ENCODE measurements around the gene UGDH. TPM values are rescaled to one million over a fixed set of nuclear protein-coding genes. Genes with fewer than 3 reads are reported as not detected.
"Not testable (repeated sequence)": the region's sequence is repeated elsewhere in the genome, so short reads cannot be mapped to it uniquely, and the experiment has no call there.

UGDH gene
- total and polyA plus RNA-seq, 10 of the 15 experiments (the other 5 are each of a cell fraction or from before 2014, with no cell fraction given), result 11.1 to 60.3 (median 26.8) TPM

DNA sequence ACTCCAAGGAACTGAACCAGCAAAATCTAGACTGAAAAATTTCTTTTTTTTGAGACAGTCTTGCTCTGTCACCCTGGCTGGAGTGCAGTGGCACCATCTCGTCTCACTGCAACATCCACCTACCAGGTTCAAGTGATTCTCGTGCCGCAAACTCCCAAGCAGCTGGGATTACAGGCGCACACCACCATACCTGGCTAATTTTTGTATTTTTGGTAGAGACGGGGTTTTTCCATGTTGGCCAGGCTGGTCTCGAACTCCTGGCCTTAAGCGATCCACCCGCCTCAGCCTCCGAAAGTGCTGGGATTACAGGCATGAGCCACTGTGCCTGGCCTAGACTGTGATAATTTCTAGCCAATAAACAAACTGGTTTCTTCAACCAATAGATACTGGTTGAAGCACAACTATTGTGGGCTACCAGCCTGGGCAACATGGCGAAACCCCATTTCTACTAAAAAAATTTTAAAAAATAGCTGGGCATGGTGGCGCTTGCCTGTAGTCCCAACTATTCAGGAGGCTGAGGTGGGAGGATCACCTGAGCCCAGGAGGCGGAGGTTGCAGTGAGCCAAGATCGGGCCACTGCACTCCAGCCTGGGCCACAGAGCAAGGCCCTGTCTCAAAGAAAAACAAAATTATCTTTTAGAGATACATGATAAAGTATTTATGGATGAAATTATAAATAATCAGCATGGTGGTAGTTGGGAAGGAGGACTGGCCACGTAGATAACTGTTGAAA is 11.4 kb downstream of the UGDH start:
- in situ Hi-C loops (cut with MboI); ATAC-seq; DNase-seq (ENCODE audit: low read depth, low spot score); intact Hi-C loops (cut with micrococcal nuclease; ENCODE audit: unreplicated experiment); H3K9ac ChIP-seq (ENCODE audit: control insufficient read depth, insufficient read depth, low read length); H3K27ac ChIP-seq (ENCODE audit: control insufficient read depth, insufficient read depth); H3K27me3 ChIP-seq (replicated peaks in 1 of 2; ENCODE audit: control insufficient read depth in 2 of 2, insufficient read depth in 2 of 2, low read length in 1 of 2); CTCF ChIA-PET; H4K20me1 ChIP-seq (ENCODE audit: control insufficient read depth, insufficient read depth); BruUV-seq (replicated peaks); H3K4me2 ChIP-seq (ENCODE audit: control insufficient read depth, insufficient read depth); H3K4me1 ChIP-seq (ENCODE audit: control insufficient read depth, insufficient read depth, low read length); H3K4me3 ChIP-seq; H3K9me3 ChIP-seq (replicated peaks; ENCODE audit: control insufficient read depth, insufficient read depth, low read length); H2AFZ ChIP-seq (ENCODE audit: control insufficient read depth, low read depth, low read length); H3K79me2 ChIP-seq (ENCODE audit: control insufficient read depth, insufficient read depth, low read length); FAIRE-seq; RAD21 ChIA-PET (ENCODE audit: unreplicated experiment): not testable (repeated sequence)
- ChIA-PET POLR2A (interaction anchor here (0.5 to 0.6 kb wide), 2 partner anchors 42 to 1012 kb away, joined by 4 to 5 read pairs; no protein-coding TSS in a partner anchor), SMC1A (ENCODE audit: uncharacterized antibody, unreplicated experiment) (interaction anchor here (2.1 kb wide), 1 partner anchor 9 kb away, joined by 5 read pairs; no protein-coding TSS in a partner anchor)
- peaks cover 0 to 16% of the 10 kb centered on the region in 2 experiments; a peak in 2 of 4 replicates for H3K36me3 ChIP-seq (ENCODE audit: control insufficient read depth in 2 of 2, insufficient read depth in 2 of 2, low read length in 1 of 2)
- 97% methylated on average over 14 of the region's 14 CpGs for WGBS (ENCODE audit: insufficient coverage, insufficient replicate concordance, low lambda C conversion rate, missing lambda C conversion rate)

DNA sequence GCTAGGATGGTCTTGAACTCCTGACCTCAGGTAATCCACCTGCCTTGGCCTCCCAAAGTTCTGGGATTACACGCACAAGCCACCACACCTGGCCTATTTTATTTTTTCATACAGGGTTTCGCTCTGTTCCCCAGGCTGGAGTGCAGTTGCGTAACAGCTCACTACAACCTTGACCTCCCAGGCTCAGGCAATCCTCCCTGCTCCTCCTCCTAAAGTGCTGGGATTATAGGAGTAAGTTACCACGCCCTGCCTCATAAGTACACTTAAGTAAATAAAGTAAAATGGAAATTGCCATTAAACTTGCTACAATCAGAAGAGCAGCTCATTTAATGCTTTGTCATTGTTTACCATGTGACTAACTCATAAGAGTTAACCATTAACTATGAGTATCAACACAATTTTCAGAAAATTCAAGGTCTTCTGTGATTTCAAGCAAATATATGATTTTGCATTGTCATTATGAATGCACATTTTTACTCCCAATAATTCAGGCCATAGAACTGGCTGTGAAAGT is 12.3 kb downstream of the UGDH start:
- 100% methylated on average over 4 of the region's 4 CpGs for whole genome bisulfite sequencing (ENCODE audit: insufficient coverage, insufficient replicate concordance, low lambda C conversion rate, missing lambda C conversion rate)
- TF ChIP-seq, protein P1, sequence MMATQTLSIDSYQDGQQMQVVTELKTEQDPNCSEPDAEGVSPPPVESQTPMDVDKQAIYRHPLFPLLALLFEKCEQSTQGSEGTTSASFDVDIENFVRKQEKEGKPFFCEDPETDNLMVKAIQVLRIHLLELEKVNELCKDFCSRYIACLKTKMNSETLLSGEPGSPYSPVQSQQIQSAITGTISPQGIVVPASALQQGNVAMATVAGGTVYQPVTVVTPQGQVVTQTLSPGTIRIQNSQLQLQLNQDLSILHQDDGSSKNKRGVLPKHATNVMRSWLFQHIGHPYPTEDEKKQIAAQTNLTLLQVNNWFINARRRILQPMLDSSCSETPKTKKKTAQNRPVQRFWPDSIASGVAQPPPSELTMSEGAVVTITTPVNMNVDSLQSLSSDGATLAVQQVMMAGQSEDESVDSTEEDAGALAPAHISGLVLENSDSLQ (IDR thresholded peaks at IDR 0.05), result no peak
- TF ChIP-seq YY1 (IDR thresholded peaks at IDR 0.05; ENCODE audit: low read depth, low read length), result no peak
- no peak for TF ChIP-seq MEF2A (IDR thresholded peaks at IDR 0.05; ENCODE audit: insufficient read depth, low read depth, low read length)
- no peak for TF ChIP-seq MYB (IDR thresholded peaks at IDR 0.05; ENCODE audit: borderline replicate concordance, low read depth, low read length)
- no peak for TF ChIP-seq GATAD2B (conservative IDR thresholded peaks at IDR 0.05; ENCODE audit: low read depth)
- no peak for TF ChIP-seq SP1 (IDR thresholded peaks at IDR 0.05; ENCODE audit: low read depth, low read length)
- no peak for TF ChIP-seq HDAC6 (IDR thresholded peaks at IDR 0.05; ENCODE audit: unreplicated experiment)
- TF ChIP-seq CHD2 (IDR thresholded peaks at IDR 0.05; ENCODE audit: borderline replicate concordance, low read depth, low read length), result no peak
- TF ChIP-seq WRNIP1 (IDR thresholded peaks at IDR 0.05; ENCODE audit: borderline replicate concordance, low read depth, low read length), result no peak
- no peak for TF ChIP-seq MTA3 (IDR thresholded peaks at IDR 0.05; ENCODE audit: borderline replicate concordance, low read length)
- Histone ChIP-seq H3K4me2 (ENCODE audit: control insufficient read depth, insufficient read depth) (no peak overlapping the region), H3K27ac (ENCODE audit: control insufficient read depth, insufficient read depth) (no peak overlapping the region), H2AFZ (ENCODE audit: control insufficient read depth, low read depth, low read length) (no peak overlapping the region), H3K4me3 (no peak overlapping the region), H3K36me3 (ENCODE audit: control insufficient read depth in 2 of 2, insufficient read depth in 2 of 2, low read length in 1 of 2) (peaks cover 0 to 22% of the 10 kb centered on the region in 2 experiments; a peak in 3 of 4 replicates), H4K20me1 (ENCODE audit: control insufficient read depth, insufficient read depth) (no peaks in the 10 kb centered on the region), H3K27me3 (replicated peaks in 1 of 2; ENCODE audit: control insufficient read depth in 2 of 2, insufficient read depth in 2 of 2, low read length in 1 of 2) (no peaks in the 10 kb centered on the region), H3K4me1 (ENCODE audit: control insufficient read depth, insufficient read depth, low read length) (no peaks in the 10 kb centered on the region), H3K79me2 (ENCODE audit: control insufficient read depth, insufficient read depth, low read length) (no peaks in the 10 kb centered on the region; the same call in 1 of the 2 replicates), H3K9ac (ENCODE audit: control insufficient read depth, insufficient read depth, low read length) (no peak overlapping the region), H3K9me3 (replicated peaks; ENCODE audit: control insufficient read depth, insufficient read depth, low read length) (no peaks in the 10 kb centered on the region)
- FAIRE-seq (no peak), DNase-seq (ENCODE audit: low read depth, low spot score) (no peak), ATAC-seq (no peak)
- ChIA-PET SMC1A (ENCODE audit: uncharacterized antibody, unreplicated experiment) (interaction anchor here (1.0 to 2.1 kb wide), 3 partner anchors 10 to 151 kb away, joined by 3 to 5 read pairs (median 4); no protein-coding TSS in a partner anchor), POLR2A (interaction anchor here (0.5 to 0.6 kb wide), 2 partner anchors 41 to 1012 kb away, joined by 4 to 5 read pairs; no protein-coding TSS in a partner anchor), RAD21 (ENCODE audit: unreplicated experiment) (no interaction called here), CTCF (no interaction called here)
- intact Hi-C loops (cut with micrococcal nuclease; ENCODE audit: unreplicated experiment) (no loop called here), in situ Hi-C loops (cut with MboI) (no loop called here)
- BruUV-seq (replicated peaks), result no TSS peak

Data from GM12878 (cell line).